Measurements from ENCODE around the gene AIMP1.

DNA sequence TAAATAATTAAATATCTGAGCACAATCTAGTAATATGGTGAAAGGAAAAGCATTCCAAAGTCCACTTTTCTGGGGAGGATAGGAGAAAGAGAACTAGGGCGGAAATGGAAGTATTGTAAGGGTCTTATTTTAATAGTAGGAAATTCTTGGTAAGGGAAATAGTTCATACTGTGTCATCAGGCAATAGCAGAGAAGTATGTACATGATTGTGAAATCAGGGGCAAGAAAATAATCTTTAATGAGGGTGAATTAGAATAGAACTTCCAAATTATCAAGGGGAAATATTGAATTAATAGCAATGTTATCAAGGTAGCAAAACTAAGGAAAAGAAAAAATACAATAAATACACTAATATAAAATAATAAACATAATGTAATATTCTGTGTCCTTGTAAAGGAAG, 37.4 kb downstream of the AIMP1 start:
- TF ChIP-seq CTCF (IDR thresholded peaks at IDR 0.05) (no peak), POLR2A (IDR thresholded peaks at IDR 0.05) (no peak)
